Left lung (tissue), 10 donors: ENCODE results near the gene TEX30. TPM values are rescaled to one million over a fixed set of nuclear protein-coding genes. Genes with fewer than 3 reads are reported as not detected.

ENCODE experiments used
- ATAC-seq: fragments of 200-7000 bp; cut with Tn5 transposase; one replicate; pipeline ENCODE4 v1.9.1; 2020; ENCODE audit warnings: moderate library complexity
- DNase-seq, 4 donors: peaks; one replicate each; pipeline ENCODE4 v3.0.0-alpha.2; 2013 to 2020
- H3K27ac ChIP-seq, 2 donors: fragments of 200-600 bp; sonication (generic) in 1 of 2; one replicate each; pipeline versions ENCODE4 v1.5.0 to v1.8.0; 2020 to 2021
- H3K27me3 ChIP-seq, 2 donors: fragments of 200-600 bp; sonication (generic) in 1 of 2; one replicate each; pipeline versions ENCODE4 v1.5.0 to v1.8.0; 2020 to 2021
- H3K36me3 ChIP-seq, 2 donors: fragments of 200-600 bp; sonication (generic) in 1 of 2; one replicate each; pipeline versions ENCODE4 v1.5.0 to v1.8.0; 2020 to 2021
- H3K4me1 ChIP-seq, 2 donors: fragments of 200-600 bp; one replicate each; pipeline ENCODE4 v1.8.0; 2021
- H3K4me3 ChIP-seq, 2 donors: fragments of 200-600 bp; sonication (generic) in 1 of 2; one replicate each; pipeline versions ENCODE4 v1.5.0 to v1.8.0; 2020 to 2021; ENCODE audit warnings: mild to moderate bottlenecking in 1 of 2
- H3K9me3 ChIP-seq, 2 donors: fragments of 200-600 bp; sonication (generic) in 1 of 2; one replicate each; pipeline versions ENCODE4 v1.5.0 to v1.8.0; 2020 to 2021
- CTCF ChIP-seq, 2 donors: fragments of 200-600 bp; sonication (generic) in 1 of 2; IDR thresholded peaks; one replicate each; pipeline versions ENCODE4 v1.5.0 to v1.8.0; 2021; ENCODE audit warnings: antibody characterized with exemption in 2 of 2
- intact Hi-C, 2 donors: fragments of 100-400 bp; cut with DNase I; formaldehyde crosslinking; loops; one replicate each; pipeline versions ENCODE4 v1.11.2 to v1.14.2; 2022
- polyA plus RNA-seq, 6 donors: library from polyadenylated mRNA; unstranded; fragments of 120-200 nt; gene quantifications; one replicate each; pipeline ENCODE4 v1.2.1, GENCODE V29; 2013; ENCODE audit not compliant: insufficient read length in 6 of 6
- total RNA-seq, 2 donors: library from RNA; stranded (reverse); fragmentation: NEBNext Ultra II Directional; extraction: Animal tissue kit (Norgen Biotek cat#: 25700); gene quantifications; one replicate each; pipeline ENCODE4 v1.2.1, GENCODE V29; 2021
- donor health status: DM: no; HTN: yes; CAD: no.
- donor health status: DM: no; HTN: no; CAD: no.

TEX30 gene
- total and polyA plus RNA-seq, 8 donors = 7.1 to 19.4 (median 17.8) TPM

- TF ChIP-seq CTCF (IDR thresholded peaks at IDR 0.05) = no peak
- no peak for ATAC-seq
- H3K4me3 ChIP-seq = no peak overlapping the region
- no peak for DNase-seq
- peaks cover 0 to 10% of the 10 kb centered on the region in 2 donors for H3K36me3 ChIP-seq
- H3K4me1 ChIP-seq = no peaks in the 10 kb centered on the region
- intact Hi-C loops = no loop called here
- H3K27ac ChIP-seq = no peak overlapping the region
- no peaks in the 10 kb centered on the region for H3K9me3 ChIP-seq
- no peaks in the 10 kb centered on the region for H3K27me3 ChIP-seq
Measured at GRCh38 chr13:102763741-102764140, 9.8 kb downstream of the TEX30 start.

- Histone ChIP-seq H3K4me3 (no peak overlapping the region), H3K9me3 (no peaks in the 10 kb centered on the region), H3K4me1 (no peaks in the 10 kb centered on the region), H3K36me3 (peaks cover 0 to 8% of the 10 kb centered on the region in 2 donors), H3K27me3 (no peaks in the 10 kb centered on the region), H3K27ac (no peak overlapping the region)
- no peak for TF ChIP-seq CTCF (IDR thresholded peaks at IDR 0.05)
- ATAC-seq (no peak), DNase-seq (no peak)
- intact Hi-C loops = no loop called here
Measured at GRCh38 chr13:102761071-102761470, 12.5 kb downstream of the TEX30 start.

GRCh38 chr13:102758842-102759241 lies 14.7 kb downstream of the TEX30 start:
- Histone ChIP-seq H3K36me3 (no peaks in the 10 kb centered on the region), H3K9me3 (no peaks in the 10 kb centered on the region), H3K4me3 (no peak overlapping the region), H3K27me3 (no peaks in the 10 kb centered on the region), H3K4me1 (no peaks in the 10 kb centered on the region), H3K27ac (no peak overlapping the region)
- no peak for TF ChIP-seq CTCF (IDR thresholded peaks at IDR 0.05)
- DNase-seq (no peak), ATAC-seq (no peak)
- intact Hi-C loops = no loop called here

GRCh38 chr13:102757006-102757405 lies 16.6 kb downstream of the TEX30 start:
- intact Hi-C loops = no loop called here
- DNase-seq = no peak
- no peak overlapping the region for H3K4me3 ChIP-seq
- no peak overlapping the region for H3K27ac ChIP-seq
- TF ChIP-seq CTCF (IDR thresholded peaks at IDR 0.05) = no peak
- no peaks in the 10 kb centered on the region for H3K36me3 ChIP-seq
- peaks cover 0 to 3% of the 10 kb centered on the region in 2 donors for H3K9me3 ChIP-seq
- no peak for ATAC-seq
- no peaks in the 10 kb centered on the region for H3K4me1 ChIP-seq
- no peaks in the 10 kb centered on the region for H3K27me3 ChIP-seq

- no peaks in the 10 kb centered on the region for H3K36me3 ChIP-seq
- H3K4me1 ChIP-seq = no peaks in the 10 kb centered on the region
- peaks cover 0 to 3% of the 10 kb centered on the region in 2 donors for H3K9me3 ChIP-seq
- no peaks in the 10 kb centered on the region for H3K27me3 ChIP-seq
- intact Hi-C loops = no loop called here
- no peak overlapping the region for H3K27ac ChIP-seq
- TF ChIP-seq CTCF (IDR thresholded peaks at IDR 0.05) = no peak
- no peak for DNase-seq
- ATAC-seq = no peak
- H3K4me3 ChIP-seq = no peak overlapping the region
Measured at GRCh38 chr13:102751886-102752285, 21.7 kb downstream of the TEX30 start.
